HepG2 (cell line): ENCODE measurements around the gene AFF4. TPM values are rescaled to one million over a fixed set of nuclear protein-coding genes. Genes with fewer than 3 reads are reported as not detected.

Experiments
- ARID2 ChIP-seq: sonication (generic); formaldehyde crosslinking; IDR thresholded peaks from 2 replicates; pipeline ENCODE4 v1.8.1; 2022; ENCODE audit warnings: mild to moderate bottlenecking, missing genetic modification reagents, borderline replicate concordance
- ATF3 ChIP-seq: sonication (generic); formaldehyde crosslinking; IDR thresholded peaks from 2 replicates; pipeline ENCODE4 v1.4.0; 2020; ENCODE audit warnings: missing genetic modification reagents
- BHLHE40 ChIP-seq: IDR thresholded peaks from 2 replicates; pipeline ENCODE4 v1.6.1; 2011; ENCODE audit warnings: low read length, improper control_type of control experiment
- CREBL2 ChIP-seq: sonication (generic); formaldehyde crosslinking; IDR thresholded peaks from 2 replicates; pipeline ENCODE4 v1.8.1; 2023; ENCODE audit warnings: missing genetic modification reagents, mild to moderate bottlenecking, borderline replicate concordance
- FOXO1 ChIP-seq: sonication (generic); formaldehyde crosslinking; IDR thresholded peaks from 2 replicates; pipeline ENCODE4 v1.4.0; 2020; ENCODE audit warnings: missing genetic modification reagents
- HNRNPL ChIP-seq: fragments of 200-400 bp; formaldehyde crosslinking; IDR thresholded peaks from 2 replicates; pipeline ENCODE4 v1.6.1; 2017; ENCODE audit warnings: mild to moderate bottlenecking, low read depth, low read length
- ISL2 ChIP-seq: sonication (generic); formaldehyde crosslinking; IDR thresholded peaks from 2 replicates; pipeline ENCODE4 v1.5.0; 2020; ENCODE audit warnings: missing genetic modification reagents
- KLF16 ChIP-seq, 2 experiments: sonication (generic) in 1 of 2; formaldehyde crosslinking in 1 of 2; IDR thresholded peaks; 2 replicates each; pipeline versions ENCODE4 v1.6.1 to v1.8.0; 2016 to 2023; ENCODE audit warnings: missing genetic modification reagents in 2 of 2, missing compliant biosample characterization in 1 of 2
- MAFF ChIP-seq: IDR thresholded peaks from 2 replicates; pipeline ENCODE4 v1.6.1; 2011; ENCODE audit warnings: low read depth, low read length, improper control_type of control experiment
- MED8 ChIP-seq: sonication (generic); formaldehyde crosslinking; IDR thresholded peaks from 2 replicates; pipeline ENCODE4 v1.8.1; 2023; ENCODE audit warnings: mild to moderate bottlenecking, missing genetic modification reagents; ENCODE audit not compliant: insufficient replicate concordance
- NFATC3 ChIP-seq: sonication (generic); formaldehyde crosslinking; IDR thresholded peaks from 2 replicates; pipeline ENCODE4 v1.5.1; 2020; ENCODE audit warnings: mild to moderate bottlenecking, missing genetic modification reagents
- NFE2L2 ChIP-seq: fragments of 150-350 bp; IDR thresholded peaks from 2 replicates; pipeline ENCODE4 v1.6.1; 2014; ENCODE audit warnings: low read length
- NFIC ChIP-seq: IDR thresholded peaks from 2 replicates; pipeline ENCODE4 v1.6.1; 2012; ENCODE audit warnings: mild to moderate bottlenecking, low read length, inconsistent platforms
- RAD21 ChIP-seq: fragments of 450-650 bp; formaldehyde crosslinking; IDR thresholded peaks from 2 replicates; pipeline ENCODE4 v1.5.0; 2020; ENCODE audit warnings: mild to moderate bottlenecking
- RFX5 ChIP-seq: IDR thresholded peaks from 2 replicates; pipeline ENCODE4 v1.6.1; 2011; ENCODE audit warnings: low read depth, low read length, improper control_type of control experiment
- RORA ChIP-seq: sonication (generic); formaldehyde crosslinking; IDR thresholded peaks from 2 replicates; pipeline ENCODE4 v1.5.0; 2020; ENCODE audit warnings: mild to moderate bottlenecking, missing genetic modification reagents, moderate library complexity
- SKI ChIP-seq: fragments of 450-650 bp; IDR thresholded peaks from one replicate; pipeline ENCODE4 v1.6.1; 2018; ENCODE audit warnings: mild to moderate bottlenecking; ENCODE audit not compliant: partially characterized antibody
- TAF15 ChIP-seq: fragments of 200-400 bp; formaldehyde crosslinking; IDR thresholded peaks from one replicate; pipeline ENCODE4 v1.6.1; 2018; ENCODE audit warnings: mild to moderate bottlenecking, low read depth, low read length; ENCODE audit not compliant: poor library complexity, severe bottlenecking
- TMF1 ChIP-seq: sonication (generic); formaldehyde crosslinking; IDR thresholded peaks from 2 replicates; pipeline ENCODE4 v1.8.1; 2022; ENCODE audit warnings: low read depth, missing genetic modification reagents
- ZBTB38 ChIP-seq: sonication (generic); formaldehyde crosslinking; IDR thresholded peaks from 2 replicates; pipeline ENCODE4 v1.5.1; 2020; ENCODE audit warnings: mild to moderate bottlenecking, missing genetic modification reagents
- ZNF143 ChIP-seq: sonication (generic); formaldehyde crosslinking; IDR thresholded peaks from 2 replicates; pipeline ENCODE4 v1.4.0; 2020; ENCODE audit warnings: missing genetic modification reagents
- ZNF253 ChIP-seq: sonication (generic); formaldehyde crosslinking; IDR thresholded peaks from 2 replicates; pipeline ENCODE4 v1.8.0; 2022; ENCODE audit warnings: mild to moderate bottlenecking, missing genetic modification reagents, borderline replicate concordance
- ZNF260 ChIP-seq: sonication (generic); formaldehyde crosslinking; IDR thresholded peaks from 2 replicates; pipeline ENCODE4 v1.4.0; 2020; ENCODE audit warnings: missing genetic modification reagents, low read depth, mild to moderate bottlenecking, borderline replicate concordance
- ZNF460 ChIP-seq: sonication (generic); formaldehyde crosslinking; IDR thresholded peaks from 2 replicates; pipeline ENCODE4 v1.5.1; 2020; ENCODE audit warnings: missing genetic modification reagents, mild to moderate bottlenecking, borderline replicate concordance
- ZNF496 ChIP-seq: sonication (generic); formaldehyde crosslinking; IDR thresholded peaks from 2 replicates; pipeline ENCODE4 v1.8.1; 2023; ENCODE audit warnings: mild to moderate bottlenecking, moderate library complexity, missing genetic modification reagents; ENCODE audit not compliant: insufficient replicate concordance
- ZNF687 ChIP-seq: sonication (generic); formaldehyde crosslinking; IDR thresholded peaks from 2 replicates; pipeline ENCODE4 v1.5.1; 2020; ENCODE audit warnings: mild to moderate bottlenecking, missing genetic modification reagents, moderate library complexity
- ZNF772 ChIP-seq: sonication (generic); formaldehyde crosslinking; IDR thresholded peaks from 2 replicates; pipeline ENCODE4 v1.5.0; 2020; ENCODE audit warnings: mild to moderate bottlenecking, missing genetic modification reagents
- polyA plus RNA-seq, 8 experiments: library from polyadenylated mRNA; depleted of rRNA in 3 of 8; stranded (reverse) in 7 of 8; unstranded in 1 of 8; fragments of >200 nt; fragmentation: Illumina TruSeq in 4 of 8; extraction: Trizol in 4 of 8; gene quantifications; 2 replicates each; pipeline versions ENCODE4 v1.2.1 to v1.2.3, GENCODE V29; 2011 to 2016; ENCODE audit warnings: low read depth in 4 of 8, missing spikeins in 1 of 8, mixed read lengths in 1 of 8; ENCODE audit not compliant: insufficient read depth in 1 of 8
- total RNA-seq, 5 experiments: library from RNA; depleted of rRNA; stranded (reverse); fragments of >200 nt; fragmentation: Illumina TruSeq; extraction: Trizol; gene quantifications; 2 replicates each; pipeline ENCODE4 v1.2.3, GENCODE V29; 2016; ENCODE audit warnings: low read depth in 1 of 5
- TF ChIP-seq, protein P1 (sequence below): sonication (generic); formaldehyde crosslinking; IDR thresholded peaks from 2 replicates; pipeline ENCODE4 v1.8.1; 2022; ENCODE audit warnings: mild to moderate bottlenecking, missing genetic modification reagents

Gene AFF4
- total and polyA plus RNA-seq, 2 of the 13 experiments (the other 11 are each of a cell fraction or from before 2014, with no cell fraction given): 22.1 to 25.5 TPM

GRCh38 chr5:132837868-132838267, 125.6 kb downstream of the AFF4 start (continued):
- TF ChIP-seq ZNF687: peak; percentile 20; the same call in 1 of the 2 replicates
- TF ChIP-seq ZNF253: no peak
- TF ChIP-seq FOXO1 (CRISPR knock-in tag): peak; percentile 46; the same call in 1 of the 2 replicates
- no peak for TF ChIP-seq ARID2 (CRISPR knock-in tag)
- no peak for TF ChIP-seq RORA
- no peak for TF ChIP-seq ZNF260 (CRISPR knock-in tag)
- TF ChIP-seq TAF15: no peak
- TF ChIP-seq, protein P1, sequence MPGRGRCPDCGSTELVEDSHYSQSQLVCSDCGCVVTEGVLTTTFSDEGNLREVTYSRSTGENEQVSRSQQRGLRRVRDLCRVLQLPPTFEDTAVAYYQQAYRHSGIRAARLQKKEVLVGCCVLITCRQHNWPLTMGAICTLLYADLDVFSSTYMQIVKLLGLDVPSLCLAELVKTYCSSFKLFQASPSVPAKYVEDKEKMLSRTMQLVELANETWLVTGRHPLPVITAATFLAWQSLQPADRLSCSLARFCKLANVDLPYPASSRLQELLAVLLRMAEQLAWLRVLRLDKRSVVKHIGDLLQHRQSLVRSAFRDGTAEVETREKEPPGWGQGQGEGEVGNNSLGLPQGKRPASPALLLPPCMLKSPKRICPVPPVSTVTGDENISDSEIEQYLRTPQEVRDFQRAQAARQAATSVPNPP (CRISPR knock-in tag): no peak
- TF ChIP-seq NFE2L2: no peak; the same call in 1 of the 2 replicates
- TF ChIP-seq HNRNPL: no peak
- TF ChIP-seq TMF1 (CRISPR knock-in tag): no peak
- no peak for TF ChIP-seq ATF3
- peak; percentile 88 for TF ChIP-seq ZNF772 (CRISPR knock-in tag)
- TF ChIP-seq RFX5: no peak
- TF ChIP-seq BHLHE40: no peak
- 0 out of 2 replicates have a peak, but pooled peaks have one; percentile 13 for TF ChIP-seq MAFF
- TF ChIP-seq ZNF496 (CRISPR knock-in tag): no peak
- peak; percentile 28 for TF ChIP-seq SKI
- TF ChIP-seq KLF16 (CRISPR knock-in tag; IDR thresholded peaks at IDR 0.05): no peak; a peak in 1 of 4 replicates
- TF ChIP-seq CREBL2 (CRISPR knock-in tag): no peak
- 0 out of 2 replicates have a peak, but pooled peaks have one; percentile 25 for TF ChIP-seq ZBTB38
- TF ChIP-seq NFATC3 (CRISPR knock-in tag): no peak
- no peak for TF ChIP-seq ZNF143 (CRISPR knock-in tag)
- no peak for TF ChIP-seq ZNF460 (CRISPR knock-in tag)
- no peak for TF ChIP-seq MED8
- peak; percentile 43; the same call in 1 of the 2 replicates for TF ChIP-seq ISL2 (CRISPR knock-in tag)
- no peak for TF ChIP-seq NFIC
- no peak for TF ChIP-seq RAD21 (CRISPR knock-in tag)
